ENCODE results near the gene ADAMTS12.

ADAMTS12 gene

DNA sequence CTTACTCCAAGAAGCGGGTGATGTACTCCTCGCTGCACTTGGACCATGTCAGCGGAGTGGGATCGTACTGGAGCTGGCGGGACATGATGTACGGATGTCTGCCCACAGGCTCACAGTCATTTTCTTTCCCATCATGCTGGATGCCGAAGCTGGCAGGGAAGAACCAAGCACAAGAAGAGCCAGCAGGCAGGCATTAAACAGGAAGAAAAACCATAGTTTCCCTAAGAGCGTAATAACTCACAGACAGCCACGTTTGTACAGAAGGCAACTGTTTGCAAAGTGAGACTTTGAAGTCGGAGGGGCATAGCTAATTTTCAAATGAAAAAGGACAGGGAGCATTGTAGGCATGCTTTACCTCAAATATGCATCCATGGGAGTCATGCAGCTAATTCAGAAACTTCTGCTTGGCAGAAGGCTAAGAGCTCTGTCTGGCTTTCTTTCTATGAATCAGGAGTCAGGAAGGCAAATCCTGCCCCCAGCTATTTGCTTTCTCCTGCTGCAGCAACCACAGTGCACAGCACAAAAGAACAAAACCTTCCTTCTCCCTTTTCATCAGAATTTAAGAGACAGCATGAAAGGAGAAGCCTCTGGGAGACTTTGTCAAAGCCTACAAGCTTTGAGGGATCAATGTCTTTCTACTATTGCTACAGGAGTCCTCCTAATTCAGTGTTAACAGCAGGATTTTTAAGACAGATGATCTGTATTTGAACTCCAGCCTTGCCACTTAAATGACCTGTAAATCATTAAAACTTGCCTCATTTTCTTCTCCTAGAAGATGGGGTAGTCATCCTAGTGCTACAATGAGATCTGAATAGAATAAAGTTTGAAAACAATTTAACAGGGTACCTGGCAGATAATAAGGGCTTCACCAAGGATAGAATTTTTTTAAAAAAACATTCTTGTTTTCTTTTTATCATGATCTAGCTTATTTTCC, 242.0 kb downstream of the ADAMTS12 start:
- DNase-seq (ENCODE audit: low spot score), result no peak

DNA sequence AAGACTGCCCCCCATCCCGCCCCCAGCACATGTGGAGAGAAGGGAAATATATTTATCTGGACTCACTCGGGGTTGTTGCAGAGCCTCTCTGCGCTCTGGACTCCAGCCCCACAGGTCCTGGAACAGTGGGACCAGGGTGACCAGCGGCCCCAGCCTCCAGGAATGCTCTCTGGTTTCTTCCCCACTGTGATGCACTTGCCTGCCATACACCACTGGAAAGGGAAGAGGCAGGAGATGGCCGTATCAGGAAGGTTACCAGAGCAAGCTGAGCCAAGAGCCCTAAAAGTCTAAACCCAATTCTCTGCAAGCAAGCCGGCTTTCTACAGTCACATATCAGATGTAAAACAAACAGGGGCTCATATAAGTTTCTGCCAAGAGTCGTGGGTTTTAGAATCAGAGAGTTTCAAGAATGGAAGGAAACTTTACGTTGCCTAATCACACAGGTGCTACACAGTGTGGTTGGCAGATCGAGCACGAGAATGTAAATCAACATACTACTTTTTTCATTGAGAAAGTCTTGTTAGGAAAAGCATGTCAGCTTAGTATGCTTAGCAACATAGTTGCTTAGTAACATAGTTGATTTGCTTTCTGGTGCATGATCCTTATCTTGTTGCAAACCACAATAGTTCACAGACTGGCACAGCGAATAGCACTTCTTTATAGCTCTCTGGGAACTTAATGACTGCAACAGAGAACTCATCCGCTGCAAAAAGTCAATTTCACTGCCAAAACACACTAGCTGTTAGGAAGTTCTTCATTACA, 249.9 kb downstream of the ADAMTS12 start:
- DNase-seq (ENCODE audit: low spot score), result no peak

GRCh38 chr5:33639474-33639873, 252.3 kb downstream of the ADAMTS12 start:
- DNase-seq (ENCODE audit: low spot score), result no peak

GRCh38 chr5:33637011-33637410, 254.8 kb downstream of the ADAMTS12 start:
- no peak for DNase-seq (ENCODE audit: low spot score)

DNA sequence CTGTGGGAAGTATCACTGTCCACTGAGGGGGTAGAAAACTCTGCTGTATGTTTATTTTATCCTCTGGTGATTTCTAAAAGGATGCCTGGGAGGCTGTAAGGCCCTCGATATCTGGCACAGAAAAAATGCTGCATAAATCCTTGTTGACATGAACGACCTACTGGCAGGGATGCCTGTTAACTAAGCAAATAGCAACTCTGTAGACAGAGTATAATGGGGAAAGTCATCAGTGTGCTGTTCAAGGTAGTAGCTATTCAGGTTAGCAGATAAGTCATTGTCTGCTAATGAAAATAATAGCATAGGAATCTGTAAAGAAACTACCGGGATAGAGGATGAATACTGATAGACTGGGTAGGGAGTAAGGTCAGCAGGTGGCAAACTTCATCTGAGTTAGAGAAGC, 256.2 kb downstream of the ADAMTS12 start:
- DNase-seq (ENCODE audit: low spot score), result no peak

GRCh38 chr5:33633699-33634098, 258.1 kb downstream of the ADAMTS12 start:
- DNase-seq (ENCODE audit: low spot score), result no peak

GRCh38 chr5:33631786-33632185, 260.0 kb downstream of the ADAMTS12 start:
- no peak for DNase-seq (ENCODE audit: low spot score)

DNA sequence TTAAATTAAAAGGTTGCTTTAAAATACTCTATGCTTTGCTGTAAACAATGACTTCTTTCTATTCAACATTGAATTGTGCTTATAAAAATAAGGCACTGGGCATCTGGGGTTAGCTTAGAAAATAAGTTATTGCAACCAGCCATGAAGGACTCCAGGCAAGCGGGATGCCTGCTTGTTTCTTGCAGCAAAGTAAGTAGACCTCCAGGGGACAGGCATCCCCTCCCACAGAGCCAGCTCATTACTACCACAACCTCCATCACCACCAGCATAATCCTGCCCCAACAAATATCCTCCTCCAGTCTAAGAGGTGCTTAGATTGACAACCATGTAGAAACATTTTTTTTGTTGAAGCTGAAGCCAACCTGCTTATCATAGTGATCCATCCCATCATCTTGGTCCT, 260.7 kb downstream of the ADAMTS12 start:
- DNase-seq (ENCODE audit: low spot score), result no peak

GRCh38 chr5:33629999-33630398, 261.8 kb downstream of the ADAMTS12 start:
- no peak for DNase-seq (ENCODE audit: low spot score)

DNA sequence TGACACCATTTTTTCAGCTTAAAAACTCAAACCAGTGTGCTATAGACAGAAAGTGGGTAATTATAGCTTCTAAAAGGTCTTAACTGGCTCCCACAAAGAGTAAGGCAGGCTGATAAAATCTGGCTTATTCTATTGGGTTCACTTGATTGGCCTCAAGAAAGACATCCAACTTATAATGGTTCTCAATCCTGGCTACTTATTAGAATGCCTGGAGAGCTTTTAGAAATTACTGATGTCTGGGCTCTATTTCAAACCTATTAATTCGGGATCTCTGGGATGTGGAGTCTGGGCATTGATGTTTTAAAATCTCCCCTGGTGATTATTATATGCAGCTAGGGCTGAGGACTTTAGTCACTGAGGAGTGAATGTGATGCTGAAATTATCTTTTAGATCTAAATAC, 263.0 kb downstream of the ADAMTS12 start:
- DNase-seq (ENCODE audit: low spot score), result no peak

- DNase-seq (ENCODE audit: low spot score), result no peak
Measured at GRCh38 chr5:33621514-33621913, 270.3 kb downstream of the ADAMTS12 start.

DNA sequence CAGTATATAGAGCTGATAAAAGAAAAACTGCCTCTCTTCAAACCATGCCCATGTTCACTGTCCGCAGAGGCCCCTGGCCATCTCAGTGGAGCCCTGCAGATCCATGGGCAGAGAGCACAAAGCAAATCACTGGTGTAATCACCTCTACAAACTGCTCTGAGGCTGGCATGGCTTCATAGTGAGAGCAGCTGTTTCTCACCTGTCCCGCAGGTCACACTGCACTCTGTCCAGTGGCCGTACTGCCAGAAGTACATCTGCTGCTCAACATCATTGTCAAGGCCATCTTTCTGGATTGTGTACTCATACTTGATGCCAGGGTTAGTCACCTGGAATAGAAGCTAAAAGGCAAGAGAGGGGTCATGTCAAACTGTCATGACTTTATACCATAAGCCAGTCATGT, 277.8 kb downstream of the ADAMTS12 start:
- DNase-seq (ENCODE audit: low spot score), result no peak

DNA sequence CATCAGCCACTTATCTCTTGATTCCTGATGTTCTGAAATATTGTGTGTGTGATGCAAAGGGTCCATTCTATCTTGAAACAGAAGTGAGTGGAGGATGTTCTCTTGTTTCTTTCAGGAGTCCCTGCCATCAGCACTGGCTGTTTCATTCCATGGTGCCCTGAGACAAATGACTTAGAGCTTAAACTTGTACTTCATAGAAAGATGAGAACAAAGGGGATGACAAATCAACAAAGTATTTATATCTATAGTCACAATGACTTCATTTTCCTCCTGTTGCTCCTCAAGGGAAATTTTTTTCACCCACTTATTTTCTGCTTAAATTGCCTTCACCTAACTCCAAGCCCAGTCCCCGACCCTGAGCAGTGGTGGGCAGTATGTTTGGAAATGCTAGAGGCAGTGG, 279.4 kb downstream of the ADAMTS12 start:
- DNase-seq (ENCODE audit: low spot score), result no peak

GRCh38 chr5:33611877-33612276, 279.9 kb downstream of the ADAMTS12 start:
- no peak for DNase-seq (ENCODE audit: low spot score)

- DNase-seq (ENCODE audit: low spot score), result no peak
Measured at GRCh38 chr5:33608344-33609041, 283.3 kb downstream of the ADAMTS12 start.

GRCh38 chr5:33604503-33604902, 287.3 kb downstream of the ADAMTS12 start:
- DNase-seq (ENCODE audit: low spot score), result no peak

- DNase-seq (ENCODE audit: low spot score), result no peak
Measured at GRCh38 chr5:33601881-33602280, 289.9 kb downstream of the ADAMTS12 start.

GRCh38 chr5:33595303-33595702, 296.5 kb downstream of the ADAMTS12 start:
- DNase-seq (ENCODE audit: low spot score), result peak; percentile 57

GRCh38 chr5:33594006-33594405, 297.8 kb downstream of the ADAMTS12 start:
- DNase-seq (ENCODE audit: low spot score), result no peak

GRCh38 chr5:33592245-33592644, 299.5 kb downstream of the ADAMTS12 start:
- DNase-seq (ENCODE audit: low spot score), result no peak

DNA sequence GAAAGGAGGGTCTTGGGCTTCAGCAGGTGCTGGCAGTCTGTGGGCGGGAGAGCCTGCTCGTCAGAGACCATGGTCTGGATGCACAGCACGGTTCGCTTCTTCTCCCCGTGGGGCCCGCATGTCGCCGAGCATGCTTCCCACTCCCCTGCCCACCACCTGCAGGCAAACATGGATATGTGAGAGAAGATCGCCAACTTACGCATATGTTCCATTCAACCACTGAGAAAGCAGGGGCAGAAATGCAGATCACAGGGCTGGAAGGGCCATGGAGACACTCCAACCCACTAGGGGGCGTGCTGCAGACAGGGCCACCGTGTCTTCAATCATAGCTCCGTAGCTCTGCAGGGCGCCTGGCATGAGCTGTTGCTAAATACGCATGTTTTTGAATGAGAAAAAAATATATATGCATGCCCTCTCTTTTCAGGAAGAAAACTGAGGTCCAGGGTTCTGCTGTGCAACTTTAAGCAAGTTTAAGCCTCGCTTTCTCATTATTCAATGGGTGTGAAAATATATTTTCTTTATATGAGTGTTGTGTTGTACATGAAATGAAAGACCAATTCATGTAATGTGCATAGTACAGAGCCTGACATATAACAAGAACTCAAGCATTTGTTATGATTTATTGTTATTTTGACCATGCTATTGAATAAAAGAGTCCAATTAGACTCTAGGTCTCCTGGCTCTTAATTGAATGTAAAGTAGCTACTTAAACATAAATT, 303.0 kb downstream of the ADAMTS12 start:
- DNase-seq (ENCODE audit: low spot score), result no peak

DNA sequence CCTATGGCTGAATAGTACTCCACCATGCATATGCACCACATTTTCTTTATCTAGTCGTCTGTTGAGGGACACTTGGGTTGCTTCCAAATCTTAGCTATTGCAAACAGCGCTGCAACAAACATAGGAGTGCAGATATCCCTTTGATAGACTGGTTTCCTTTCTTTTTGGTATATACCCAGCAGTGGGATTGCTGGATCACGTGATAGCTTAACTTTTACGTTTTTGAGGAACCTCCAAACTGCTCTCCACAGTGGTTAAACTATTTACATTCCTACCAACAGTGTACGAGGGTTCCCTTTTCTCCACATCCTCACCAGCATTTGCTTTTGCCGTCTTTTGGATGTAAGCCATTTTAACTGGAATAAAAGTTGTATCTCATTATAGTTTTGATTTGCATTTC, 308.5 kb downstream of the ADAMTS12 start:
- no peak for DNase-seq (ENCODE audit: low spot score)
